HCT116 (cell line): ENCODE results near the gene GAS2L2. TPM values are rescaled to one million over a fixed set of nuclear protein-coding genes. Genes with fewer than 3 reads are reported as not detected.

Experiments
- ATAC-seq: fragments of 200-7000 bp; cut with Tn5 transposase; 2 replicates; pipeline ENCODE4 v1.9.1; 2020; ENCODE audit warnings: mild to moderate bottlenecking, moderate library complexity
- BruUV-seq: library from RNA; stranded (reverse); fragments of 400-500 nt; replicated peaks from 2 replicates; lab custom pipeline; 2021; lab: Mats Ljungman, UMichigan
- CTCF ChIA-PET: fragments of 300-600 bp; sonication (Branson Sonifier 250); formaldehyde crosslinking; loops from one replicate; lab custom pipeline; 2021; ENCODE audit warnings: antibody characterized with exemption; lab: Charles Lee
- POLR2A ChIA-PET: fragments of 300-600, 350-600 bp; sonication (Branson Sonifier 250); formaldehyde crosslinking; loops from one replicate; lab custom pipeline; 2021; ENCODE audit warnings: antibody characterized with exemption; lab: Charles Lee
- RAD21 ChIA-PET, 2 experiments: fragments of 300-600 bp; sonication (Branson Sonifier 250); formaldehyde crosslinking; loops; one replicate each; lab custom pipeline; 2023; ENCODE audit warnings: low total read pairs in 2 of 2; ENCODE audit not compliant: uncharacterized antibody in 2 of 2, unreplicated experiment in 2 of 2, low non-redundant PET in 1 of 2; lab: Charles Lee
- DNase-seq: peaks from one replicate; pipeline ENCODE4 v3.0.0-alpha.2; 2010; ENCODE audit warnings: low read depth, low spot score
- H2AFZ ChIP-seq: fragments of 200-600 bp; shearing (Covaris generic), sonication (generic); 2 replicates; pipeline ENCODE4 v1.6.1; 2017; ENCODE audit warnings: low read depth, mixed run types, mixed read lengths, antibody characterized with exemption, low read length; ENCODE audit not compliant: poor library complexity, severe bottlenecking
- H3K27ac ChIP-seq: 2 replicates; pipeline ENCODE4 v1.5.1; 2012; ENCODE audit warnings: low read depth, low read length
- H3K27me3 ChIP-seq: fragments of 200-600 bp; sonication (generic); 2 replicates; pipeline ENCODE4 v1.6.1; 2016; ENCODE audit warnings: mixed run types, low read length, mixed read lengths; ENCODE audit not compliant: insufficient read depth
- H3K36me3 ChIP-seq, 2 experiments: fragments of 200-500 bp in 1 of 2; fragments of 200-600 bp in 1 of 2; sonication (Bioruptor generic) in 1 of 2; sonication (generic) in 1 of 2; 2 replicates each; pipeline versions ENCODE4 v1.5.1 to v1.6.1; 2014 to 2016; ENCODE audit warnings: low read length in 2 of 2, inconsistent platforms in 1 of 2, mixed read lengths in 1 of 2, mixed run types in 1 of 2; ENCODE audit not compliant: insufficient read depth in 2 of 2, control insufficient read depth in 1 of 2
- H3K4me1 ChIP-seq, 2 experiments: fragments of 200-600 bp in 1 of 2; sonication (generic) in 1 of 2; 2 replicates each; pipeline versions ENCODE4 v1.5.1 to v1.6.1; 2012 to 2017; ENCODE audit warnings: low read length in 2 of 2, inconsistent platforms in 1 of 2, mild to moderate bottlenecking in 1 of 2, mixed read lengths in 1 of 2, mixed run types in 1 of 2, moderate library complexity in 1 of 2; ENCODE audit not compliant: insufficient read depth in 2 of 2, control insufficient read depth in 1 of 2
- H3K4me2 ChIP-seq: fragments of 200-600 bp; sonication (generic); 2 replicates; pipeline ENCODE4 v1.6.1; 2017; ENCODE audit warnings: mixed run types, low read length, mixed read lengths
- H3K4me3 ChIP-seq, 2 experiments: fragments of 200-600 bp in 1 of 2; sonication (generic) in 1 of 2; replicated peaks in 1 of 2; 2 replicates each; pipeline ENCODE4 v1.5.1; 2011 to 2016; ENCODE audit warnings: low read length in 2 of 2, control low read depth in 1 of 2, low read depth in 1 of 2, mild to moderate bottlenecking in 1 of 2, mixed read lengths in 1 of 2, mixed run types in 1 of 2
- H3K79me2 ChIP-seq: fragments of 200-600 bp; sonication (generic); 2 replicates; pipeline ENCODE4 v1.6.1; 2017; ENCODE audit warnings: mild to moderate bottlenecking, mixed run types, low read length, moderate library complexity, mixed read lengths; ENCODE audit not compliant: insufficient read depth
- H3K9ac ChIP-seq: fragments of 200-600 bp; sonication (generic); 2 replicates; pipeline ENCODE4 v1.6.1; 2016; ENCODE audit warnings: low read length, mixed read lengths
- H3K9me2 ChIP-seq: fragments of 200-600 bp; sonication (generic), shearing (Covaris generic); 2 replicates; pipeline ENCODE4 v1.6.1; 2017; ENCODE audit warnings: mixed run types, mild to moderate bottlenecking, moderate library complexity; ENCODE audit not compliant: insufficient read depth
- H3K9me3 ChIP-seq, 2 experiments: fragments of 200-500 bp in 1 of 2; fragments of 200-600 bp in 1 of 2; sonication (Bioruptor generic) in 1 of 2; sonication (generic) in 1 of 2; 2 replicates each; pipeline ENCODE4 v1.6.1; 2014 to 2017; ENCODE audit warnings: low read length in 2 of 2, mixed read lengths in 2 of 2, inconsistent platforms in 1 of 2, low read depth in 1 of 2, mild to moderate bottlenecking in 1 of 2, mixed run types in 1 of 2, moderate library complexity in 1 of 2; ENCODE audit not compliant: control insufficient read depth in 1 of 2, insufficient read depth in 1 of 2
- H4K20me1 ChIP-seq: fragments of 200-600 bp; sonication (generic), shearing (Covaris generic); 2 replicates; pipeline ENCODE4 v1.6.1; 2017; ENCODE audit warnings: mixed run types, mild to moderate bottlenecking, moderate library complexity; ENCODE audit not compliant: insufficient read depth
- CEBPB ChIP-seq: IDR thresholded peaks from 2 replicates; pipeline ENCODE4 v1.6.1; 2012; ENCODE audit warnings: low read depth
- EGR1 ChIP-seq: IDR thresholded peaks from 2 replicates; pipeline ENCODE4 v1.6.1; 2012; ENCODE audit warnings: low read depth
- ELF1 ChIP-seq: IDR thresholded peaks from 2 replicates; pipeline ENCODE4 v1.6.1; 2012; ENCODE audit warnings: low read depth, borderline replicate concordance
- EZH2 ChIP-seq: fragments of 200-600 bp; sonication (generic); IDR thresholded peaks from 2 replicates; pipeline ENCODE4 v1.6.1; 2017; ENCODE audit warnings: antibody characterized with exemption, mixed run types
- EZH2phosphoT487 ChIP-seq: fragments of 200-600 bp; IDR thresholded peaks from 2 replicates; pipeline ENCODE4 v1.6.1; 2018; ENCODE audit warnings: antibody characterized with exemption, borderline replicate concordance
- FOSL1 ChIP-seq: IDR thresholded peaks from 2 replicates; pipeline ENCODE4 v1.6.1; 2012; ENCODE audit warnings: low read depth
- JUND ChIP-seq: IDR thresholded peaks from 2 replicates; pipeline ENCODE4 v1.6.1; 2012
- SIN3A ChIP-seq: IDR thresholded peaks from 2 replicates; pipeline ENCODE4 v1.6.1; 2012; ENCODE audit warnings: low read depth
- SP1 ChIP-seq: IDR thresholded peaks from 2 replicates; pipeline ENCODE4 v1.6.1; 2012; ENCODE audit warnings: low read depth
- SRF ChIP-seq: IDR thresholded peaks from 2 replicates; pipeline ENCODE4 v1.6.1; 2012; ENCODE audit warnings: low read depth
- ZFX ChIP-seq: fragments of 450-650 bp; IDR thresholded peaks from 2 replicates; pipeline ENCODE4 v1.6.1; 2017
- ZNF274 ChIP-seq: fragments of 200-500 bp; sonication (Bioruptor generic); IDR thresholded peaks from 2 replicates; pipeline ENCODE4 v1.6.1; 2014; ENCODE audit warnings: mild to moderate bottlenecking, low read depth, low read length, inconsistent platforms
- intact Hi-C: fragments of 100-400 bp; cut with micrococcal nuclease; formaldehyde crosslinking; loops from 2 replicates; pipeline ENCODE4 v1.10.0; 2022
- total RNA-seq: library from RNA; stranded (reverse); gene quantifications from one replicate; pipeline ENCODE4 v1.2.1, GENCODE V29; 2021; ENCODE audit not compliant: unreplicated experiment
- TF ChIP-seq, protein P1 (sequence below): IDR thresholded peaks from 2 replicates; pipeline ENCODE4 v1.6.1; 2012
- TF ChIP-seq, protein P2 (sequence below): IDR thresholded peaks from 2 replicates; pipeline ENCODE4 v1.6.1; 2012; ENCODE audit warnings: low read depth

The GAS2L2 gene
- total RNA-seq, 1 experiment from 2014 or later, result not detected

DNA sequence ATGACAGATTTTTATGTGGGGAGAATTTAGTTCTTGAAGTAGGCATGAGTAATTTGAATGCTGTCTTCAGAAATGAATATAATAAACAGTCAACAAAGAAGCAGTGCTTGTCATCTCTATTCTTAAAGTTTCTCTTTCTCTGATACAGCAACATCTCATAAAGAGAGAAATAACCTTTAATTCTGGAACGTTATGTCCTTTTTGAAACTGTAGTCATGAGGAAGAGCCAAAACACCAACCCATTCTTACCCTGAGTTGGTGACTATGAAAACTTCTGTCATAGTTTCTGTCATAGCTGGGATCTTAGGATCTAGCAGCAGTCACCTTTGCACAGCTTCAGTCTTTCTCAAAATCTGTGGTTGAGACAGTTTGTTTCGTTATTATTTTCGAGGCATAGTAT is 36.9 kb downstream of the GAS2L2 start:
- Histone ChIP-seq H3K27me3 (no peaks in the 10 kb centered on the region), H3K9me3 (no peaks in the 10 kb centered on the region), H3K9ac (no peak overlapping the region), H3K36me3 (peaks cover 9 to 21% of the 10 kb centered on the region in 2 experiments; a peak in 3 of 4 replicates), H4K20me1 (no peaks in the 10 kb centered on the region), H3K4me1 (no peaks in the 10 kb centered on the region), H3K9me2 (no peaks in the 10 kb centered on the region), H3K27ac (no peak overlapping the region), H3K4me2 (no peak overlapping the region), H3K4me3 (no peak overlapping the region), H2AFZ (no peak overlapping the region), H3K79me2 (no peaks in the 10 kb centered on the region)
- no peak for TF ChIP-seq ZNF274
- TF ChIP-seq FOSL1, result no peak
- TF ChIP-seq, protein P1, sequence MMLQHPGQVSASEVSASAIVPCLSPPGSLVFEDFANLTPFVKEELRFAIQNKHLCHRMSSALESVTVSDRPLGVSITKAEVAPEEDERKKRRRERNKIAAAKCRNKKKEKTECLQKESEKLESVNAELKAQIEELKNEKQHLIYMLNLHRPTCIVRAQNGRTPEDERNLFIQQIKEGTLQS, result no peak
- no peak for TF ChIP-seq JUND
- TF ChIP-seq ZFX, result no peak
- TF ChIP-seq EGR1, result no peak
- TF ChIP-seq ELF1, result no peak
- TF ChIP-seq EZH2phosphoT487, result no peak
- TF ChIP-seq SIN3A, result no peak
- TF ChIP-seq CEBPB, result no peak
- TF ChIP-seq SP1, result no peak
- TF ChIP-seq EZH2, result no peak
- TF ChIP-seq, protein P2, sequence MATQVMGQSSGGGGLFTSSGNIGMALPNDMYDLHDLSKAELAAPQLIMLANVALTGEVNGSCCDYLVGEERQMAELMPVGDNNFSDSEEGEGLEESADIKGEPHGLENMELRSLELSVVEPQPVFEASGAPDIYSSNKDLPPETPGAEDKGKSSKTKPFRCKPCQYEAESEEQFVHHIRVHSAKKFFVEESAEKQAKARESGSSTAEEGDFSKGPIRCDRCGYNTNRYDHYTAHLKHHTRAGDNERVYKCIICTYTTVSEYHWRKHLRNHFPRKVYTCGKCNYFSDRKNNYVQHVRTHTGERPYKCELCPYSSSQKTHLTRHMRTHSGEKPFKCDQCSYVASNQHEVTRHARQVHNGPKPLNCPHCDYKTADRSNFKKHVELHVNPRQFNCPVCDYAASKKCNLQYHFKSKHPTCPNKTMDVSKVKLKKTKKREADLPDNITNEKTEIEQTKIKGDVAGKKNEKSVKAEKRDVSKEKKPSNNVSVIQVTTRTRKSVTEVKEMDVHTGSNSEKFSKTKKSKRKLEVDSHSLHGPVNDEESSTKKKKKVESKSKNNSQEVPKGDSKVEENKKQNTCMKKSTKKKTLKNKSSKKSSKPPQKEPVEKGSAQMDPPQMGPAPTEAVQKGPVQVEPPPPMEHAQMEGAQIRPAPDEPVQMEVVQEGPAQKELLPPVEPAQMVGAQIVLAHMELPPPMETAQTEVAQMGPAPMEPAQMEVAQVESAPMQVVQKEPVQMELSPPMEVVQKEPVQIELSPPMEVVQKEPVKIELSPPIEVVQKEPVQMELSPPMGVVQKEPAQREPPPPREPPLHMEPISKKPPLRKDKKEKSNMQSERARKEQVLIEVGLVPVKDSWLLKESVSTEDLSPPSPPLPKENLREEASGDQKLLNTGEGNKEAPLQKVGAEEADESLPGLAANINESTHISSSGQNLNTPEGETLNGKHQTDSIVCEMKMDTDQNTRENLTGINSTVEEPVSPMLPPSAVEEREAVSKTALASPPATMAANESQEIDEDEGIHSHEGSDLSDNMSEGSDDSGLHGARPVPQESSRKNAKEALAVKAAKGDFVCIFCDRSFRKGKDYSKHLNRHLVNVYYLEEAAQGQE, result no peak
- TF ChIP-seq SRF, result no peak
- no peak for DNase-seq
- no TSS peak for BruUV-seq
- ChIA-PET RAD21 (no interaction called here), CTCF (no interaction called here), POLR2A (no interaction called here)
- intact Hi-C loops, result no loop called here
- no peak for ATAC-seq
